ENCODE measurements around the gene TMEM184A.

- no peak for TF ChIP-seq CTCF (IDR thresholded peaks at IDR 0.05; ENCODE audit: low read depth, low read length)
- TF ChIP-seq EZH2phosphoT487 (IDR thresholded peaks at IDR 0.05; ENCODE audit: low read depth), result no peak
Measured at GRCh38 chr7:1533255-1533546, 22.8 kb downstream of the TMEM184A start.
